Heart right ventricle (tissue), 16 donors: ENCODE results near the gene GLB1L3. TPM values are rescaled to one million over a fixed set of nuclear protein-coding genes. Genes with fewer than 3 reads are reported as not detected.
"Not testable (repeated sequence)": the region's sequence is repeated elsewhere in the genome, so short reads cannot be mapped to it uniquely, and the experiment has no call there.

ENCODE experiments used
- ATAC-seq, 8 donors: fragments of 200-7000 bp; cut with Tn5 transposase; one replicate each; pipeline ENCODE4 v1.9.1; 2020; ENCODE audit warnings: mild to moderate bottlenecking in 8 of 8, moderate library complexity in 8 of 8, moderate number of reproducible peaks in 1 of 8
- DNase-seq, 2 donors: peaks; one replicate each; pipeline ENCODE4 v3.0.0-alpha.2; 2020
- H3K27ac ChIP-seq, 10 donors: fragments of 200-600 bp; sonication (generic) in 2 of 10; one replicate each; pipeline versions ENCODE4 v1.5.0 to v1.8.0; 2020 to 2022; ENCODE audit warnings: mild to moderate bottlenecking in 3 of 10
- H3K27me3 ChIP-seq, 7 donors: fragments of 200-600 bp; one replicate each; pipeline ENCODE4 v1.8.0; 2021 to 2022; ENCODE audit warnings: mild to moderate bottlenecking in 2 of 7
- H3K36me3 ChIP-seq, 9 donors: fragments of 200-600 bp; sonication (generic) in 1 of 9; one replicate each; pipeline versions ENCODE4 v1.5.0 to v1.8.0; 2020 to 2022; ENCODE audit warnings: mild to moderate bottlenecking in 2 of 9
- H3K4me1 ChIP-seq, 9 donors: fragments of 200-600 bp; sonication (generic) in 1 of 9; one replicate each; pipeline versions ENCODE4 v1.5.0 to v1.8.0; 2020 to 2022; ENCODE audit warnings: mild to moderate bottlenecking in 4 of 9
- H3K4me3 ChIP-seq, 10 donors: fragments of 200-600 bp; sonication (generic) in 2 of 10; one replicate each; pipeline versions ENCODE4 v1.5.0 to v1.8.0; 2020 to 2022; ENCODE audit warnings: mild to moderate bottlenecking in 7 of 10, moderate library complexity in 2 of 10
- H3K9me3 ChIP-seq, 11 donors: fragments of 200-600 bp in 10 of 11; sonication (generic) in 2 of 11; one replicate each; pipeline versions ENCODE4 v1.5.0 to v1.8.0; 2013 to 2022; ENCODE audit warnings: mild to moderate bottlenecking in 2 of 11, control low read depth in 1 of 11, moderate library complexity in 1 of 11
- WGBS, 2 donors: extraction: QIAGEN DNeasy Blood & Tissue Kit; methylation state at CpG; one replicate each; pipeline ENCODE4 v1.1.7; 2013; ENCODE audit warnings: inconsistent platforms in 1 of 2; 5-methylcytosine and 5-hydroxymethylcytosine counted together
- intact Hi-C, 10 donors: fragments of 100-400 bp; cut with DNase I; formaldehyde crosslinking; loops; one replicate each; pipeline versions ENCODE4 v1.11.1 to v1.14.2; 2022
- polyA plus RNA-seq, 2 donors: library from polyadenylated mRNA; stranded (reverse); fragments of 200-250 nt; gene quantifications; one replicate each; pipeline ENCODE4 v1.2.3, GENCODE V29; 2013
- total RNA-seq, 10 donors: library from RNA; stranded (reverse); fragmentation: NEBNext Ultra II Directional in 3 of 10; extraction: Animal tissue kit (Norgen Biotek cat#: 25700) in 3 of 10; gene quantifications; one replicate each; pipeline versions ENCODE4 v1.2.1 to v1.2.4, GENCODE V29; 2021 to 2023
- TF ChIP-seq, protein P1 (sequence below), 9 donors: fragments of 200-600 bp; sonication (generic) in 2 of 9; IDR thresholded peaks; one replicate each; pipeline versions ENCODE4 v1.5.0 to v1.8.0; 2021 to 2022; ENCODE audit warnings: antibody characterized with exemption in 9 of 9, mild to moderate bottlenecking in 5 of 9, moderate library complexity in 1 of 9
- donor health status: Arrhythmogenic right ventricular cardiomyopathy.
- donor health status: ischemic (EF 13 %, LVEDD 7.1; RV severe dilation, severe dysfunction).
- donor health status: healthy with polysubstance abuse.
- donor health status: DM: no; HTN: yes; CAD: no.
- donor health status: DM: no; HTN: no; CAD: no.
- donor health status: ischemic (EF 25% LVEDD 6.9; RV normal size, moderate dysfunction).
- donor health status: ischemic (EF 25% LVEDD 5.7; RV mildly dilated, moderate dysfunction).
- donor health status: healthy.
- donor health status: DM: yes; HTN: yes; CAD: no.
- donor health status: Ischemic cardiomyopathy.
- donor health status: ischemic (EF 35%, LVEDD 5.7; RV mildly dilated, moderate dysfunction).
- donor health status: nonischemic (EF 11% LVEDD 7.7; RV severe dilation, severe dysfunction).
- donor health status: DM: yes; HTN: yes; CAD: no.
- donor health status: PGD.
- donor health status: ischemic (EF 29% LVEDD 5.4; RV normal size, mild dysfunction).
- donor health status: nonischemic (EF 23%, LVEDD 6.1; RV moderate dilation, normal function).

GLB1L3 gene
- total and polyA plus RNA-seq, 12 donors = not detected

GRCh38 chr11:134341805-134342571, 65.8 kb downstream of the GLB1L3 start:
- 85 to 89% methylated on average over 65 to 68 of the region's 68 CpGs for WGBS, 2 donors
- DNase-seq = no peak

DNA sequence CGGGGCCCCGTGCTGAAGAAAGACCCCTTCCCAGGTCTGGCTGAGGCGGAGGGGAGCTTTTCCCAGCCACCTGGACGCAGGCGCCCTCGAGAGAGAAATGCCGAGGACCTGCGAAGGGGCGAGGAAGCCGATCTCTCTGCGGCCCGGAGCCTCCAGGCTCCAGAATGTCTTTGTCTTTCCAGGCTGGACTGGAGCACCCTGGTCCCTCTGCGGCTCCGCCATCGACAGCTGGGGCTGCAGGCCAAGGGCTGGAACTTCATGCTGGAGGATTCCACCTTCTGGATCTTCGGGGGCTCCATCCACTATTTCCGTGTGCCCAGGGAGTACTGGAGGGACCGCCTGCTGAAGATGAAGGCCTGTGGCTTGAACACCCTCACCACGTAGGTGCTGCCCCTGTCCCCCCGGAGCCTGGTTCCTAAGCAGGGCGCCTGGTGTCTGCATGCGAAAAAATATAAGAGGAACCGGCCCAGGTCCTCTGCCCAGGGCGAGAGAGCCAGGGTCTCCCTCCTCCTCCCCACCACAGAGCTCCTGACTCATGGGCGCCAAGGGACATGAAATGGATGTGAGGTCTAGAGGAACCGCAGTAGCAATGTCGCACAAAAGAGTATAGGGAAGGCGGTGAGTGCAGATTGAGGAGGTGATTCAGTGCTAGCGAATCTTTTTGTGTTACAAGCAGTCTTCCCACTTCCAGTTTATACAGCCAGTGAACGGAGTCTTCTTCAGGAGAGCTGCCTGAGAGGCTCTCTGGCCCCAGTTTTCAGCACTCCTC, 66.6 kb downstream of the GLB1L3 start:
- ATAC-seq (no peak), DNase-seq (no peak)
- Histone ChIP-seq H3K36me3 (no peaks in the 10 kb centered on the region), H3K9me3 (no peaks in the 10 kb centered on the region), H3K4me1 (no peaks in the 10 kb centered on the region), H3K4me3 (no peak overlapping the region), H3K27ac (no peak overlapping the region), H3K27me3 (peaks cover 0 to 34% (median 20%) of the 10 kb centered on the region in 7 donors)
- WGBS, 2 donors = 87% methylated on average over 30 of the region's 30 CpGs
- intact Hi-C loops = no loop called here
- TF ChIP-seq, protein P1, sequence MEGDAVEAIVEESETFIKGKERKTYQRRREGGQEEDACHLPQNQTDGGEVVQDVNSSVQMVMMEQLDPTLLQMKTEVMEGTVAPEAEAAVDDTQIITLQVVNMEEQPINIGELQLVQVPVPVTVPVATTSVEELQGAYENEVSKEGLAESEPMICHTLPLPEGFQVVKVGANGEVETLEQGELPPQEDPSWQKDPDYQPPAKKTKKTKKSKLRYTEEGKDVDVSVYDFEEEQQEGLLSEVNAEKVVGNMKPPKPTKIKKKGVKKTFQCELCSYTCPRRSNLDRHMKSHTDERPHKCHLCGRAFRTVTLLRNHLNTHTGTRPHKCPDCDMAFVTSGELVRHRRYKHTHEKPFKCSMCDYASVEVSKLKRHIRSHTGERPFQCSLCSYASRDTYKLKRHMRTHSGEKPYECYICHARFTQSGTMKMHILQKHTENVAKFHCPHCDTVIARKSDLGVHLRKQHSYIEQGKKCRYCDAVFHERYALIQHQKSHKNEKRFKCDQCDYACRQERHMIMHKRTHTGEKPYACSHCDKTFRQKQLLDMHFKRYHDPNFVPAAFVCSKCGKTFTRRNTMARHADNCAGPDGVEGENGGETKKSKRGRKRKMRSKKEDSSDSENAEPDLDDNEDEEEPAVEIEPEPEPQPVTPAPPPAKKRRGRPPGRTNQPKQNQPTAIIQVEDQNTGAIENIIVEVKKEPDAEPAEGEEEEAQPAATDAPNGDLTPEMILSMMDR (IDR thresholded peaks at IDR 0.05) = no peak

More at GRCh38 chr11:134341805-134342571, 65.8 kb downstream of the GLB1L3 start:
- no peaks in the 10 kb centered on the region for H3K36me3 ChIP-seq
- H3K4me1 ChIP-seq = no peaks in the 10 kb centered on the region
- no peak overlapping the region for H3K4me3 ChIP-seq
- H3K9me3 ChIP-seq = no peaks in the 10 kb centered on the region
- TF ChIP-seq, protein P1 (IDR thresholded peaks at IDR 0.05) = no peak
- no peak overlapping the region for H3K27ac ChIP-seq
- no peak for ATAC-seq
- intact Hi-C loops = no loop called here
- peaks cover 0 to 41% (median 17%) of the 10 kb centered on the region in 7 donors for H3K27me3 ChIP-seq

DNA sequence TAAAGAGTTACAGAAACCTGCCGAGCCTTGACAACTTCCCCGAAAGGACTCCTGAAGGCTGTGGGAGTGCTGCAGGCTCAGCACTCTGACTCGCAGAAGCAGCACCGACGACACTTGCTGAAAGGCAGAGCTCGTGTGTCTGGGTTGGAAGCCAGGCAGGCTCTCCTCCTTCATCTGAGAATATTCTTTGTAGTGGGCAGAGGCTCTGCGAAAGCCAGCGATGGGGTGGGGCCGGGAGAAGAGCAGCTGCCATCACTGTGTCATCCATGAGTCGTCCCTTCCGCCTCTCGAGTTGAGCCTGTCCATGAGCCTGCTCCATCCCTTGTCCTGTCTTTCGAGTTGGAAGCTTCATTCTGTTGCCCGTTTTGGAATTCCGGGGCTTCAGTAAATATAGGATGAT, 67.5 kb downstream of the GLB1L3 start:
- WGBS, 2 donors = 72% methylated on average over 15 of the region's 15 CpGs
- Histone ChIP-seq H3K4me1 (no peaks in the 10 kb centered on the region), H3K27me3 (peaks cover 0 to 33% (median 20%) of the 10 kb centered on the region in 7 donors), H3K9me3 (no peaks in the 10 kb centered on the region), H3K36me3 (no peaks in the 10 kb centered on the region), H3K4me3 (no peak overlapping the region), H3K27ac (no peak overlapping the region)
- TF ChIP-seq, protein P1 (IDR thresholded peaks at IDR 0.05) = no peak
- intact Hi-C loops = no loop called here
- no peak for DNase-seq
- ATAC-seq = no peak

GRCh38 chr11:134344497-134345236, 68.5 kb downstream of the GLB1L3 start:
- intact Hi-C loops, H3K27ac ChIP-seq, DNase-seq, H3K4me3 ChIP-seq, H3K4me1 ChIP-seq, H3K9me3 ChIP-seq, H3K36me3 ChIP-seq: not testable (repeated sequence)
- WGBS, 2 donors = 81 to 85% methylated on average over 24 to 28 of the region's 28 CpGs
- H3K27me3 ChIP-seq = peaks cover 0 to 33% (median 20%) of the 10 kb centered on the region in 7 donors
- ATAC-seq = peak in 5 of 8 donors; percentile 19 to 63 (median 34)
